Fibroblast of pulmonary artery (primary cell): ENCODE data around the gene CTXND1.

Experiments
- DNase-seq: peaks from one replicate; pipeline ENCODE4 v3.0.0-alpha.2; 2010; ENCODE audit warnings: low read depth
- H3K4me3 ChIP-seq: replicated peaks from 2 replicates; pipeline ENCODE4 v1.5.1; 2011; ENCODE audit warnings: low read depth, mild to moderate bottlenecking, control low read depth, low read length, moderate library complexity
- TF ChIP-seq, protein P1 (sequence below): IDR thresholded peaks from 2 replicates; pipeline ENCODE4 v1.5.1; 2011; ENCODE audit warnings: mild to moderate bottlenecking, control low read depth, low read length, inconsistent platforms; ENCODE audit errors: missing control alignments

Gene CTXND1

DNA sequence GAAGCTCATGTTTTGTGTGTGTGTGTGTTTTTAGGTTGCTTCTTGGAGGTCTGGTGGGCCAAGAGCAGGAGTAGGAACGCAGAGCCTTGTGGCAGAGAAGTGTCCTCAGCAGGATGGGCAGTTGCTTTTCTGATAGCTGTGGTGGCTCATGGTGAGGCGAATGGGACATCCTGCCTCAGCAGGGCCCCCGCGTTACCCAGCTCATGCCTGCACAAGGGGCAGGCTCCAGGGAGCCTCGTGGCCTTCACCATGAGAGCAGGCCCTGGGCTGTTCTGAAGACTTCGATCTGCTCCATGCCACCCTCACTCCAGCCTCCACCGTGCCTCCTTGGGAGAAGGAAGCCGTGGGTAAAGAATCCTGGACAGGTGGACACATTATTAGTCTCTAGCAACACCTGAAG is 33.4 kb upstream of the CTXND1 start:
- TF ChIP-seq, protein P1, sequence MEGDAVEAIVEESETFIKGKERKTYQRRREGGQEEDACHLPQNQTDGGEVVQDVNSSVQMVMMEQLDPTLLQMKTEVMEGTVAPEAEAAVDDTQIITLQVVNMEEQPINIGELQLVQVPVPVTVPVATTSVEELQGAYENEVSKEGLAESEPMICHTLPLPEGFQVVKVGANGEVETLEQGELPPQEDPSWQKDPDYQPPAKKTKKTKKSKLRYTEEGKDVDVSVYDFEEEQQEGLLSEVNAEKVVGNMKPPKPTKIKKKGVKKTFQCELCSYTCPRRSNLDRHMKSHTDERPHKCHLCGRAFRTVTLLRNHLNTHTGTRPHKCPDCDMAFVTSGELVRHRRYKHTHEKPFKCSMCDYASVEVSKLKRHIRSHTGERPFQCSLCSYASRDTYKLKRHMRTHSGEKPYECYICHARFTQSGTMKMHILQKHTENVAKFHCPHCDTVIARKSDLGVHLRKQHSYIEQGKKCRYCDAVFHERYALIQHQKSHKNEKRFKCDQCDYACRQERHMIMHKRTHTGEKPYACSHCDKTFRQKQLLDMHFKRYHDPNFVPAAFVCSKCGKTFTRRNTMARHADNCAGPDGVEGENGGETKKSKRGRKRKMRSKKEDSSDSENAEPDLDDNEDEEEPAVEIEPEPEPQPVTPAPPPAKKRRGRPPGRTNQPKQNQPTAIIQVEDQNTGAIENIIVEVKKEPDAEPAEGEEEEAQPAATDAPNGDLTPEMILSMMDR: no peak

DNA sequence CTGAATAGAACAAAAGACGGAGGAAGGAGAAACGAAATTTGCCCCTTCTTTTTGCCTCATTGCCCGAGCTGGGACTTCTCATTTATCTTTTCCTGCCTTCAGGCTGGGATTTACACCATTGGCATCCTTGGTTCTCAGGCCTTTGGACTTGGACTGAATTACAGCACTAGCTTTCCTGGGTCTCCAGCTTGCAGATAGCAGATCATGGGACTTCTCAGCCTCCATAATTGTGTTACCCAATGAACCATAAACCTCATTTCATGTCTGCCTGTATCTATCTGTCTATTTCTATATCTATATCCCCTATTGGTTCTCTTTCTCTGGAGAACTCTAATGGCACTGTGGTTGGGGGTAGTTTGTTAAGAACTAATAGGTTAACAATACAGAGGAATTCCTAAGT is 31.5 kb upstream of the CTXND1 start:
- TF ChIP-seq, protein P1: no peak

More for the DNA sequence above, 33.4 kb upstream of the CTXND1 start:
- no peak overlapping the region for H3K4me3 ChIP-seq
- no peak for DNase-seq

DNA sequence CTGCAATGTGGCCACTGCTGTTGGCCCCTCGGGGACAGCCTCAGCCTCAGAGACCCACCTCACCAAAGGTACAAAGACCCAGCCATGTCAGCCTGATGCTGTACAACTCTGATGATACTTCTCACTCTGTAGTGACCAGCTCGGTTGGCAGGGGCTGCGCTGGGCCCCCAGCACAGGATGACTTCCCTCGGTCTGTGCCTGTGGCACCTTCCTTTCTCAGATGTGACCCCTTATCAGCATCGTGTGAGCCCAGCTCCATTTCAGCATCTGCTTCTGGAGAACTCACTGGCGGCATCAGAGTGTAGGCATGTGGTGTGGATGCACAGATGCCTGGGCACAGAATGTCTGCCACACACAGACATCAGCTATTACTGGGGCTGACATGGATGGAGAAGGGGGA is 25.1 kb upstream of the CTXND1 start:
- TF ChIP-seq, protein P1: no peak

More for the DNA sequence above, 31.5 kb upstream of the CTXND1 start:
- no peak overlapping the region for H3K4me3 ChIP-seq
- no peak for DNase-seq

DNA sequence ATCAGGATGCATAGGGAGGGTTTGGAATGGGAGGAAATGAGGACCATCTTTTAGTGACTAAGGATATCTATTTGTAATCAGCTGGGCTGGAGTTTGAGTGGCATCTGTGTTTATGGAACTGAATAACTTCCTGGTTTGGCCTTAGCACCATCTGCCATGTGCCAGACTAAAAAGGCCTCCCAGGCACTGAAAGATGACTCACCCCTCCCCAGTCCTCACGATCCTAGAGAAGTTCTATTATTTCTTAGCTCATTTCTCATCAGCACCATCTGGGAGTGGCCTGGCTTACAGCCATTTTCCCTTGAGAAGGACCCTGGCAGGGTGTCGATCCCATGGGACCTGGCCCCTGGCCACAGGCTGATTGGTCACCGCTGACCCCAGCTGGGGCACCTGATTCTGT is 23.9 kb upstream of the CTXND1 start:
- TF ChIP-seq, protein P1: no peak
- DNase-seq: peak; percentile 16

More for the DNA sequence above, 25.1 kb upstream of the CTXND1 start:
- no peak for DNase-seq
- H3K4me3 ChIP-seq: no peak overlapping the region

DNA sequence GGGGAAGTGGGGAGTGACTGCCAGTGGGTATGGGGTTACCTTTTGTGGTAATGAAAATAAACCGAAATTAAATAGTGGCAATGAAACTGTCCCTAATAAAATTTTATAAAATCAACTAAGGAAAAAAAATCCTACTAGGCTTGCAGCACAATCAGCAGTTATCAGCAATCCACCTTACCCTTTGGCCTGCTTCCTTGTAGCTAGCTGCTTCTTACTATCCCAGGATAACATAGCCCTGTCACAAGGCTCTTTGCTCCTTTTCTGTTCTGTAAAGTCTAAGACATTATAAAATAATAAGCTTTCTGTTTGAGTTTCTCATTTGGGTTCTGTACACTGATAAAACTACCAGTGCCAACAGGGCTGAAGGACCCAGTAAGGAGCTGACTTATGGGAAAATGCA is 23.0 kb upstream of the CTXND1 start:
- DNase-seq: no peak
- H3K4me3 ChIP-seq: no peak overlapping the region
- TF ChIP-seq, protein P1: no peak

More for the DNA sequence above, 23.9 kb upstream of the CTXND1 start:
- no peak overlapping the region for H3K4me3 ChIP-seq

DNA sequence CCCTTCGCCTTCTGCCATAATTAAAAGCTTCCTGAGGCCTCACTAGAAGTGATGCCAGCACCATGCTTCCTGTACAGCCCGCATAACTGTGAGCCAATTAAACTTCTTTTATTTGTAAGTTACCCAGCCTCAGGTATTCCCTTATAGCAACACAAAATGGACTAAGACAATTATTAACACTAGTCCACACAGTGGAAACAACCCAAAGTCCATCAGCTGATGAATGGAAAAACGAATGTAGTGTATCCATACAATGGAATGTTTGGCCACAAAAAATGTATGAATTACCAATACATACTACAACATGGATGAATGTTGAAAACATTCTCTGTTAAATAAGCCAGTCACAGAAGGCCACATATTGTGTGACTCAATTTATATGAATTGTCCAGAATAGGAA is 22.5 kb upstream of the CTXND1 start:
- H3K4me3 ChIP-seq: no peak overlapping the region
- no peak for DNase-seq
- TF ChIP-seq, protein P1: no peak

DNA sequence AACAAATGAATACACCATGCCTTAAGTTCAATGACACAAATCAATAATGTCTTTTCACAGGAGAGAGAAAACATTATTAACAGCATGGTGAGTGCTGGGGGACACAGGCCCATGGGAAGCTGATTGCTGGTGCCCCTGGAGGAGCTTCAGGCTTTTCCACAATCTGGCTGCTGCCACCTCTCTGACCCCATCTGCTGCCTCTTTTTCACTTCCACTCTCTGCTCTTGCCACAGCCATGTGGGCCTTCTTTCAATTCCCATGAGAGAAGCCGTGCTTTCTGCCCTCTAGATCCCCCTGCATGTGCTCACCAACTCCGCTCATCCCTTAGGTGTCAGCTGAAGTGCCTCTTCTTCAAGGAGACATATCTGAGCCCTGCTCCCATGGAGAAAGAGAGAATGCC is 21.0 kb upstream of the CTXND1 start:
- H3K4me3 ChIP-seq: no peak overlapping the region
- DNase-seq: no peak
- TF ChIP-seq, protein P1: no peak
